ENCODE results near the gene CASP7.

CASP7 gene

GRCh38 chr10:113643183-113643582 lies 36.5 kb upstream of the CASP7 start:
- ChIA-PET POLR2A (no interaction called here), CTCF (no interaction called here)
- no peak for DNase-seq (ENCODE audit: extremely low spot score)
- no peak for TF ChIP-seq CTBP1 (IDR thresholded peaks at IDR 0.05; ENCODE audit: borderline replicate concordance)
- TF ChIP-seq ZNF384 (IDR thresholded peaks at IDR 0.05) = no peak
- TF ChIP-seq SUZ12 (IDR thresholded peaks at IDR 0.05) = no peak
- TF ChIP-seq FOXK2 (IDR thresholded peaks at IDR 0.05) = no peak
- TF ChIP-seq LEF1 (IDR thresholded peaks at IDR 0.05; ENCODE audit: borderline replicate concordance) = no peak

DNA sequence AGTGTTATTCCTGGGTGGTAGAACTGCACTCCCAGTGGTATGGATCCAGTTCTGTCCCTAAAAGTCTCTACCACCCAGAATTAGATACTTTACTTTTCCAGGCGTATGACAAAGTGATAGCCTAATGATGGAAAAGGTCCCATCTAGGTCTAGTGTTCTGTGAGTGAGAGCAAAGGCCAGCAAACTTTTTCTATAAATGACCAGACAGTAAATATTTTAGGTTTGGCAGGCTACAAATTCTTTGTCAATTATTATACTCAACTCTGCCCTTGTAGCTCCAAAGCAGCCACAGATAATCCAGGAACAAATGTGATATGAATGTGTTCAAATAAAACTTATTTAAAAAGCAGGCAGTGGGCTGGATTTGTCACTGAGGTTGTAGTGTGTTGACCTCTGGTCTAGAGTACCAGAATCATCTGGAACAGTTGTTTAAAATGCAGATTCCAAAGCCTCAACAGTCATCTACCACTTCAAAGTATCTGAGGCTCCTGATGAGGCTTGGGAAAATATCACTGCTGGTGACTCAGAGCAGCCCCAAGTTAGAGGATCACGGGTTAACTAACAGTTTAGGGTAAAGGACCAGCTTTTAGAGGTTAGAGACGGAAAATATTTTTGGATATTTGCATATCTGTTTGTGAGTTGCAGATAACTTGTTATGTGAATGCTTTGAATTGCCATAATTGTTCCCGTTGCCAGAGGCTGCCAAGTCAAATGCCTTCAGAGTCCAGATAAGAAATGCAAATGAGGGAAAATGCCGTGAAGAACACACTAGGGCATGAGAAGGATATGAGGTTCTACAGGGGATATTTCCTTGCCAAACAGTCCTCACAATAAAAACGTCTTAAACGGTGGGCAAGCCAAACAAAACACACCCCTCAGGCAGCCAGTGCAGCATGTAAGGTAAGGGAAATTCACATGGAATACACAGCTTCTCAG lies 35.3 kb upstream of the CASP7 start:
- TF ChIP-seq ELF4 (IDR thresholded peaks at IDR 0.05) (no peak), SUZ12 (IDR thresholded peaks at IDR 0.05) (no peak), FOXA1 (IDR thresholded peaks at IDR 0.05) (no peak), ZNF384 (IDR thresholded peaks at IDR 0.05) (no peak), HDGF (IDR thresholded peaks at IDR 0.05; ENCODE audit: borderline replicate concordance) (no peak), TARDBP (IDR thresholded peaks at IDR 0.05) (no peak), FOXK2 (IDR thresholded peaks at IDR 0.05) (no peak), CTBP1 (IDR thresholded peaks at IDR 0.05; ENCODE audit: borderline replicate concordance) (no peak), LEF1 (IDR thresholded peaks at IDR 0.05; ENCODE audit: borderline replicate concordance) (no peak), BHLHE40 (IDR thresholded peaks at IDR 0.05; ENCODE audit: borderline replicate concordance) (no peak), ARNT (IDR thresholded peaks at IDR 0.05) (no peak), L3MBTL2 (conservative IDR thresholded peaks at IDR 0.05) (no peak), NFRKB (IDR thresholded peaks at IDR 0.05) (no peak), FOXM1 (IDR thresholded peaks at IDR 0.05; ENCODE audit: borderline replicate concordance) (no peak), SP1 (IDR thresholded peaks at IDR 0.05) (no peak)
- TF ChIP-seq, protein P1, sequence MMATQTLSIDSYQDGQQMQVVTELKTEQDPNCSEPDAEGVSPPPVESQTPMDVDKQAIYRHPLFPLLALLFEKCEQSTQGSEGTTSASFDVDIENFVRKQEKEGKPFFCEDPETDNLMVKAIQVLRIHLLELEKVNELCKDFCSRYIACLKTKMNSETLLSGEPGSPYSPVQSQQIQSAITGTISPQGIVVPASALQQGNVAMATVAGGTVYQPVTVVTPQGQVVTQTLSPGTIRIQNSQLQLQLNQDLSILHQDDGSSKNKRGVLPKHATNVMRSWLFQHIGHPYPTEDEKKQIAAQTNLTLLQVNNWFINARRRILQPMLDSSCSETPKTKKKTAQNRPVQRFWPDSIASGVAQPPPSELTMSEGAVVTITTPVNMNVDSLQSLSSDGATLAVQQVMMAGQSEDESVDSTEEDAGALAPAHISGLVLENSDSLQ (IDR thresholded peaks at IDR 0.05) = no peak
- POLR2A ChIA-PET = no interaction called here
- CTCF ChIA-PET = no interaction called here
- DNase-seq (ENCODE audit: extremely low spot score) = no peak

- ChIA-PET POLR2A (no interaction called here), CTCF (no interaction called here)
- DNase-seq (ENCODE audit: extremely low spot score) = no peak
- TF ChIP-seq ARNT (IDR thresholded peaks at IDR 0.05) = no peak
- no peak for TF ChIP-seq FOXM1 (IDR thresholded peaks at IDR 0.05; ENCODE audit: borderline replicate concordance)
- no peak for TF ChIP-seq CTBP1 (IDR thresholded peaks at IDR 0.05; ENCODE audit: borderline replicate concordance)
- TF ChIP-seq, protein P1 (IDR thresholded peaks at IDR 0.05) = no peak
- TF ChIP-seq L3MBTL2 (conservative IDR thresholded peaks at IDR 0.05) = no peak
- TF ChIP-seq SUZ12 (IDR thresholded peaks at IDR 0.05) = no peak
- TF ChIP-seq NFRKB (IDR thresholded peaks at IDR 0.05) = no peak
- TF ChIP-seq BHLHE40 (IDR thresholded peaks at IDR 0.05; ENCODE audit: borderline replicate concordance) = no peak
- no peak for TF ChIP-seq FOXA1 (IDR thresholded peaks at IDR 0.05)
- TF ChIP-seq HDGF (IDR thresholded peaks at IDR 0.05; ENCODE audit: borderline replicate concordance) = no peak
- no peak for TF ChIP-seq LEF1 (IDR thresholded peaks at IDR 0.05; ENCODE audit: borderline replicate concordance)
- no peak for TF ChIP-seq SP1 (IDR thresholded peaks at IDR 0.05)
- TF ChIP-seq ELF4 (IDR thresholded peaks at IDR 0.05) = no peak
- TF ChIP-seq FOXK2 (IDR thresholded peaks at IDR 0.05) = no peak
- TF ChIP-seq TARDBP (IDR thresholded peaks at IDR 0.05) = no peak
- TF ChIP-seq ZNF384 (IDR thresholded peaks at IDR 0.05) = no peak
These were observed 33.1 kb upstream of the CASP7 start for GRCh38 chr10:113646336-113647201.

DNA sequence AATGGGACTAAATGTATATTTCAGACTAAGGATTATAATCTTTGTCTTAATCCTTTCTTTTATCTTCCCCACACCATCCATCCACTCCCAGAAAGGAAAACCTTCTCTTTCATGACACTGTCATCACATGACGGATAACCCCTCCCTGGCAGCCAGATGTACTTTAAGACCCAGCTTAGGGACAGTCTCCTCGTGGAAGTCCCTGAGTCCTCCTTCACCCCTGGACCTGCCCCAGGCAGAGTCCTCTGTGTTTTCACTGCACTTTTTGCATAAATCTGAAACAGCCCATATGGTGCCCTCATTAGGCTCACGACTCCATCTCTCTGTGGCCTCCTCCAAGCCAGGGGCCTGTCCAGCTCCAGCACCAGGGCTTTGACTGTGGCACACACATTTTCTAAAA lies 31.9 kb upstream of the CASP7 start:
- ChIA-PET CTCF (no interaction called here), POLR2A (no interaction called here)
- TF ChIP-seq FOXA1 (IDR thresholded peaks at IDR 0.05) (no peak), ARNT (IDR thresholded peaks at IDR 0.05) (no peak), BHLHE40 (IDR thresholded peaks at IDR 0.05; ENCODE audit: borderline replicate concordance) (no peak), ELF4 (IDR thresholded peaks at IDR 0.05) (no peak), FOXM1 (IDR thresholded peaks at IDR 0.05; ENCODE audit: borderline replicate concordance) (no peak), SUZ12 (IDR thresholded peaks at IDR 0.05) (no peak), SP1 (IDR thresholded peaks at IDR 0.05) (no peak), LEF1 (IDR thresholded peaks at IDR 0.05; ENCODE audit: borderline replicate concordance) (no peak), CTBP1 (IDR thresholded peaks at IDR 0.05; ENCODE audit: borderline replicate concordance) (no peak), L3MBTL2 (conservative IDR thresholded peaks at IDR 0.05) (no peak), HDGF (IDR thresholded peaks at IDR 0.05; ENCODE audit: borderline replicate concordance) (no peak), ZNF384 (IDR thresholded peaks at IDR 0.05) (no peak), FOXK2 (IDR thresholded peaks at IDR 0.05) (no peak), NFRKB (IDR thresholded peaks at IDR 0.05) (no peak), TARDBP (IDR thresholded peaks at IDR 0.05) (no peak)
- TF ChIP-seq, protein P1 (IDR thresholded peaks at IDR 0.05) = no peak
- no peak for DNase-seq (ENCODE audit: extremely low spot score)

- POLR2A ChIA-PET = no interaction called here
- no peak for TF ChIP-seq LEF1 (IDR thresholded peaks at IDR 0.05; ENCODE audit: borderline replicate concordance)
- TF ChIP-seq CTBP1 (IDR thresholded peaks at IDR 0.05; ENCODE audit: borderline replicate concordance) = no peak
- no peak for TF ChIP-seq TARDBP (IDR thresholded peaks at IDR 0.05)
- TF ChIP-seq ELF4 (IDR thresholded peaks at IDR 0.05) = no peak
- no peak for TF ChIP-seq FOXA1 (IDR thresholded peaks at IDR 0.05)
- CTCF ChIA-PET = no interaction called here
- DNase-seq (ENCODE audit: extremely low spot score) = no peak
These were observed 31.2 kb upstream of the CASP7 start for GRCh38 chr10:113648478-113648877.
